Stimulated activated CD8-positive, alpha-beta memory T cell treated with anti-CD3 and anti-CD28 coated beads, Interleukin-15, amount 100 ng/mL, for 48 hours (primary cell): Measurements from ENCODE around the gene MAMDC4.
"Not testable (repeated sequence)": the region's sequence is repeated elsewhere in the genome, so short reads cannot be mapped to it uniquely, and the experiment has no call there.

ENCODE experiments used
- DNase-seq, 2 donors: peaks; one replicate each; pipeline ENCODE4 v3.0.0-alpha.2; 2020; ENCODE audit warnings: low read depth in 2 of 2

Gene MAMDC4

DNA sequence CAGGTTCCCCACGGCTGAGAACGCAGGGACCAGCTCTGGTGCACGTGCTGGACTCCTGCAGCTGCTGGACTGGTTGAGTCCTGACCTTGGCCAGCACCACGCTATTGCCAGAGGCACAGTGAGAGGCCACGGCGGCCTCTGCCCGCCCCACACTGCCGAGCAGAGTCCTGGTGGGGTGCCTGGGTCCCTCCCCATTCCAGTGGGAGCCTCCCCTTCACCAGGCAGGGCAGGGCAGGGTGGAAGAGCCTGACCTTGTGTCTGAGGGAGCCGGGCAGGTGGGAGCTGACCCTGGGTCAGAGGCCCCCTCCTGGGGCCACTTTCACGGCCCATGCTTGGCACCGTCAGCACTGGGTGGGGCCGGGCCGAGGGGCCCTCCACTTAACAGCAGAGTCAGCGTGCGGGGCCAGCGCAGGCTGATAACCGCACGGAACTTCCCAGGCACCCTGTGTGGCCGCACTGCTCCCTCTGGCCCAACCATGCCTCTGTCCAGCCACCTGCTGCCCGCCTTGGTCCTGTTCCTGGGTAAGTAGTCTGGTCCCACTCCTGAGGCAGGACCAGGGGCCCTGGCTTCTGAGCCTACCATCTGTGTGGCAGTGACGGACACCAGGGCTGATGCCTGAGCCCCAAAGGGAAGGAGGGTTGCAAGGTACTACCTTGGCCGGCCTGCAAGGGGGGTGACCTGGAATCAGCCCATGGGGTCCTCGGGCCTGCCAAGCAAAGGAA is at the start of gene MAMDC4:
TSS of gene MAMDC4 (plus strand) at position 406 of the 723 bp plus-strand sequence. CDS start at position 477, 71 bp downstream.
- no peak for DNase-seq

DNA sequence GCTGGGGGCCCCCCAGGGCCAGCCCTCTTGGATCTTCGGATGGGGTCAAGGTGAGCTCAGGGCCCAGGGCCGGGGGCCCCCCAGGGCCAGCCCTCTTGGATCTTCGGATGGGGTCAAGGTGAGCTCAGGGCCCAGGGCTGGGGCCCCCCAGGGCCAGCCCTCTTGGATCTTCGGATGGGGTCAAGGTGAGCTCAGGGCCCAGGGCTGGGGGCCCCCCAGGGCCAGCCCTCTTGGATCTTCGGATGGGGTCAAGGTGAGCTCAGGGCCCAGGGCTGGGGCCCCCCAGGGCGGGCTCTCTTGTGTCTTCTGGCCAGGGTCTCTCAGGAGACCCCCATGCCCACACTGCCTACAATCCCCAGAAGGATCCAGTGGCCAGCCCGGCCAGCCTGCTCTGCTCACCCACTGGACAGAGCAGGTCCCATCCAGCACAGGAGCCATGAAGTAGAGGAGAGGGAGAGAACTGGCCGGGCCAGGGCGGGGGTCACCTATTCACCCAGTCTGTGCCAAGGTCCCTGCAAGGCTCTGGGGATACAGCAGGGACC is 49.1 kb upstream of the MAMDC4 start:
- not testable (repeated sequence) for DNase-seq

DNA sequence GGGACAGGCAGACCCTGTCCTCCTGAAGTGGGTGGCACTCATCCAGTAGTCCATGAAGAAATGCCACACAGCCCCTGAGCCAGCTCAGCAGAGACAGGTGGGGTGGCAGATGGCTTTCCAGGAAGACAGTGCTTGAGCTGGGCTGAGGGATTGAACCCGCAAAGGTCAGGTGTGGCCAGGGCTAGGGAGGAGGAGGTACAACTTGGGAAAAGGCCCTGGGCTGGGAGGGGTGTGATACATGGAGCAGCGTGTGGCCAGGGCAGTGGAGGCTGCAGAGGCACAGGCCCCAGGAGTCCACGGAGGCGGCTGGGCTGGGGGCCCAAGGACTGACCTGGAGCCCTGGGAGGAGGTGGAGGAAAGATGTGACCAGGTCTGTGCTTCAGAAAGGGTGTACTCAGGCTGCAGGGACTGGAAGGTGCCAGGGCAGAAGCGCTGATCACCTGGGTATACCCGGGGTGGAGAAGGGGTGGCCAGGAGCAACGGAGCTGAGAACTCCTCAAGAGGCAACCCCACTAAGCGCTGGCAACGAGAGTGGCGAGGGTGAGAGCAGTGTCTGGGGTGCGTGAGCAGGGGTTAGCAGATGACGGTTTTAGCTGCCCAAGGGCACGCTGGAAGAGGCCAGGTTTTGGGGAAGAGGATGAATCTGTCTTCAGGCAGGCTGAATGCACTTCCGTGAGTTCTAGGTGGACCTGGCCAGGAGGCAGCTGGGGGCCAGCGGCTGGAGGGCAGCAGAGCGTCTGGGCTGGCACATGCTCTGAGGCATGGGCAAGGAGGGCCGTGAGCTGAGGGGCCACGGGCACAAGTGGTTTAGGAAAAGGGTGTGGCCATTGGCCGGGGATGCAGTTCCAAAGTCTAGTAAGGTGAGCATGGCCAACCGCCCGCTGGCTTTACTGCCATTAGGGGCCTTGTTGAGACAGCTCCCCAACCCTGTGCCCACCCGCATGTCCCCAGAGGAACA is 48.3 kb upstream of the MAMDC4 start:
- no peak for DNase-seq

DNA sequence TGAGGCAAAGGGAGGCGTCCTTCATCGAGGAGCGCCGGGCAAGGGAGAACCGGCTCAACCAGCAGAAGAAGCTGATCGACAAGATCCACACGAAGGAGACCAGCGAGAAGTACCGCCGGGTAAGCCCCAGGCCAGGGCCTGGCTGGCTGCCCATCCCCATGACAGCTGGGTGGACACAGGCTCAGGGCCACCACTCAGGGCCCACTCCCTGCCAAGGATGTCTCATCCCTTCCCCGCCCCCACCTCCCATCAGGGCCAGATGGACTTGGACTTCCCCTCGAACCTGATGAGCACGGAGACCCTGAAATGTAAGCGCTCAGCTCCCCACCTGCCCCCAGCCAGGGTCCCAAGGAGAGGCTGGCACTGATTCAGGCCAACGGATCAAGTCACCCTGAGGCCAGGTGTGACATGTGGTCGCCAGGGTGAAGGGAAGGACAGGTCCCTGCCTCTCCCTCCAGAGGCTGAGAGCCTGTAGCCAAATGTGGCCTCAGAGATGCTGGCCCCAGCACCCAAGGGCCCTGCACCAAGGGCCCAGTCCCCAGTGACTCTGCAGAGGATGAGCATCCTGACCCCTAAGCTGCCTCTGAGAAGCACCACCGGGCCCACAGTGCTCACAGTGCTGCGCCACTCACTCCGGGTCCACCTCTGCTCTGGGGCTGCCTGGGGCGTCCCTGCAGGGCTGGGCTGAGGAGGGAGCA is 47.5 kb upstream of the MAMDC4 start:
- no peak for DNase-seq

DNA sequence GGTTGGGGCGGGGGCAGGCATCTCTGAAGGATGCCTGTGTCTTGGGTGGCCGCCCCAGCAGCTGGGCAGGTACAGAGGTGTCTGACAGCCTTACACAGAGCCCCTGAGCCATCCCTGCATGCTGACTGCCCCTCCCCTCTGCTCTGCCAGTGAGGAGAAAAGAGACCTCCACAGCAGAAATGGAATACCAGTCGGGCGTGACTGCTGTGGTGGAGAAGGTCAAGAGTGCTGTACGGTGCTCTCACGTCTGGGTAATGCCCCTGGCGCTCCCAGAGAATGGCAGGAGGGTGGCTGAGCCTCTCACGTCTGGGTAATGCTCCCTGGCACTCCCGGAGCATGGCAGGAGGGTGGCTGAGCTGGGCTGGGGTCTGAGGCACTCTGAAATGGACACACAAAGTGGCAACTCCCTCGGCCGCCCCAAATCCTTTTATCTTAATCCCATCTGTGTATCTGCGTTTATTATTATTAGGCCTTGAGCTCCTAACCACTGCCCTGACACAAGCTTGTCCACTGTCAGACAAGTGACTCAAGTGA is 46.9 kb upstream of the MAMDC4 start:
- DNase-seq: no peak

GRCh38 chr9:136806067-136806466 is 46.1 kb upstream of the MAMDC4 start:
- DNase-seq: no peak

DNA sequence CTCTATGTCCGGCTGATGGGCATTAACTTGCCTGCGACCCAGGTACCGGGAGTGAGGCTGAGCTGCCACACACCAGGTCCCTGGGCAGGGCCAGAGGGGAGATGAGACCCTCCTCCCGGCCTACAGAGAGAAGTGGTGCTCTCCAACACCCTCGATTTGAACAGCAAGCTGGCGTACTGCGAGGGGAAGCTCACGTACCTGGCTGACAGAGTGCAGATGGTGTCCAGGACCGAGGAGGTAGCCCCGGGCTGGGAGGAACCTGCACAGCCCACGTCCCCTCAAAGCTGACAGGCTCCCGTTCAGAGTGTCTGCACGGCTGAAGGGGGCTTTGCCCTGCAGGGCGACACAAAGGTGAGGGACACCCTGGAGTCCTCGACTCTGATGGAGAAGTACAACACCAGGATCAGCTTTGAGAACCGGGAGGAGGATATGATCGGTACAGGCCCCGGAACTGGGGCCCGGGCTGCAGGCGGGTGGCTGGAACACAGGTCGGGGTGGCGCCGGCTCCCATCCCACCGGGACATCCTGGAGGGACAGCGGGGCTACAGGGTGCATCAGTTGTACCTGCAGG is 45.4 kb upstream of the MAMDC4 start:
- no peak for DNase-seq

DNA sequence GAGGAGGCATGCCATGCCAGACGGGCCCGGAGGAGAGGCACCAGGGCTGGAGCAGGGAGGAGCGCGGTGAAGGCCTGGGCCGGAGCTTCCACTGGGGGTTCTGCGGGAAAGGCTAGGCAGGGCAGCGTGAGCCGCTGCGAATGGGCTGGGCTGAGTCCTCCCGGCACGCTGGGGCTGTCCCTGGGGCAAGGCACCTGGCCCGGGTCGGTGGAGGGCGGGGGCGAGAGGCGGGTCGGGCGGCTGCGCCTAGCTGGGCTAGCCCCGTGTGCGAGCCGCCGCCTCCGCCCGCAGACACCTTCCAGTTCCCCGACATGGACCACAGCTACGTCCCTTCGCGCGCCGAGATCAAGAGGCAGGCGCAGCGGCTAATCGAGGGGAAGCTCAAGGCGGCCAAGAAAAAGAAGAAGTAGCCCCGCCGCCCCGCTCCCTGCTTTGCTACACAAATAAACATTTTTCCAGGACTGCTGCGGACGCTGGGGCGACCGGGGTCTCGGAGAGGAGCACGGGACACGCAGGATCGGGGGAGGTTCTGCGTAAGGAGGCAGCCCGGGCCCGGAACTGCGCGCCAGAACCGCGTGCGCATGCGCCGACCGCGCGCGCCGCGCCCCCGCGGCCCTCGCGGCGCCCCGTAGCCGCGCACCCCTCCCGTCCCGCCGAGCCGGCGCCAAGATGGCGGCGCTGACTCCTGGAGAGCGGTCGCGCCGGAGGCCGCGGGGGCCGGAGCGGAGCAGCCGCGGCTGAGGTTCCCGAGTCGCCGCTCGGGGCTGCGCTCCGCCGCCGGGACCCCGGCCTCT is 44.7 kb upstream of the MAMDC4 start, which contains the start of gene RABL6:
TSS of gene RABL6 (plus strand) at position 668 of the 794 bp plus-strand sequence. CDS start 249 bp downstream, outside the sequence.
- peak; percentile 74 to 79 for DNase-seq

DNA sequence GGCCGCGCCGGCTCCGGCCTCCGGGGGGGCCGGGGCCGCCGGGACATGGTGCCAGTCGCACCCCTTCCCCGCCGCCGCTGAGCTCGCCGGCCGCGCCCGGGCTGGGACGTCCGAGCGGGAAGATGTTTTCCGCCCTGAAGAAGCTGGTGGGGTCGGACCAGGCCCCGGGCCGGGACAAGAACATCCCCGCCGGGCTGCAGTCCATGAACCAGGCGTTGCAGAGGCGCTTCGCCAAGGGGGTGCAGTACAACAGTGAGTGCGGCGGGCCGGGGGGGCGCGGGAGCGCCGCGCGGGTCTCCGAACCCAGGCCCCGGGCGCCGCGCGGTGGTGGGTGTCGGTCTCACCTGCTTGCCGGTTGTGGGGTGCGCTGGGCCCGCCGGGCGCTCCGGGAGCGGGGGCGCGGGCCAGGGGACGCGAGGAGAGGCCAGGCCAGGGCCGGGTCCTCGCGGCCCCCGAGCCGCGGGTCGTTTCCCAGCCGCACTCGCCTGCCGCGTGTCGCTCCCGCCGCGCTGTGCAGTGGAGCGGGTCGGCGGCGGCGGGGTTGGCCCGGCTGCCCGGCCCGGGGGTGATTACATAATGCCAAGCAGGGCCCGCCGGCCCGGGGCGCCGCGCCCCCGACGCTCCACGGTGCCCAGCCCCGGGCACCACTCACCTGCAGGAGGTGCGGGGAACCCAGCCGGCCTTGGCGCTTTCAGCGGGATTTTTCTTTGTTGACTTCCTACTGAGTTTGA is 43.9 kb upstream of the MAMDC4 start:
- no peak for DNase-seq

- no peak for DNase-seq
Measured at GRCh38 chr9:136808806-136809158, 43.4 kb upstream of the MAMDC4 start.

GRCh38 chr9:136814725-136815421 is 37.3 kb upstream of the MAMDC4 start:
- DNase-seq: no peak

DNA sequence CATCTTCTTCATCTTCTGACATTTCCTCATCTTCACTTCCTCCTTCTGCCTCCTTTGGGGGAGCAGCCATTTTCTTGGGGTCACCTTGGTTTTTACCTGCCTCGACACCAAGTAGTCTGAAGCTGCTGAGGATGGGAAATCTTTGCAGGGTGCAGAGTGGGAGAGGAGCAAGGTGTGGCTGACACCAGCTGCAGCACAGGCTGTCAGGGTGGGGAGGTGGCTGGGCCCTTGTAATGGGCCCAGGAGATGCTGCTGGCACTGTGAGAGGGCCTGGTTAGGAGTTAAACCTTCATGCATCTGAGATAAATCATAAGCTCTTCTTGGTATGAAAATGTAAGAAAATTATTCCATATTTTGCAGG is 36.7 kb upstream of the MAMDC4 start:
- no peak for DNase-seq

- no peak for DNase-seq
Measured at GRCh38 chr9:136820971-136821825, 30.9 kb upstream of the MAMDC4 start.

- DNase-seq: no peak
Measured at GRCh38 chr9:136821826-136822544, 30.2 kb upstream of the MAMDC4 start.

DNA sequence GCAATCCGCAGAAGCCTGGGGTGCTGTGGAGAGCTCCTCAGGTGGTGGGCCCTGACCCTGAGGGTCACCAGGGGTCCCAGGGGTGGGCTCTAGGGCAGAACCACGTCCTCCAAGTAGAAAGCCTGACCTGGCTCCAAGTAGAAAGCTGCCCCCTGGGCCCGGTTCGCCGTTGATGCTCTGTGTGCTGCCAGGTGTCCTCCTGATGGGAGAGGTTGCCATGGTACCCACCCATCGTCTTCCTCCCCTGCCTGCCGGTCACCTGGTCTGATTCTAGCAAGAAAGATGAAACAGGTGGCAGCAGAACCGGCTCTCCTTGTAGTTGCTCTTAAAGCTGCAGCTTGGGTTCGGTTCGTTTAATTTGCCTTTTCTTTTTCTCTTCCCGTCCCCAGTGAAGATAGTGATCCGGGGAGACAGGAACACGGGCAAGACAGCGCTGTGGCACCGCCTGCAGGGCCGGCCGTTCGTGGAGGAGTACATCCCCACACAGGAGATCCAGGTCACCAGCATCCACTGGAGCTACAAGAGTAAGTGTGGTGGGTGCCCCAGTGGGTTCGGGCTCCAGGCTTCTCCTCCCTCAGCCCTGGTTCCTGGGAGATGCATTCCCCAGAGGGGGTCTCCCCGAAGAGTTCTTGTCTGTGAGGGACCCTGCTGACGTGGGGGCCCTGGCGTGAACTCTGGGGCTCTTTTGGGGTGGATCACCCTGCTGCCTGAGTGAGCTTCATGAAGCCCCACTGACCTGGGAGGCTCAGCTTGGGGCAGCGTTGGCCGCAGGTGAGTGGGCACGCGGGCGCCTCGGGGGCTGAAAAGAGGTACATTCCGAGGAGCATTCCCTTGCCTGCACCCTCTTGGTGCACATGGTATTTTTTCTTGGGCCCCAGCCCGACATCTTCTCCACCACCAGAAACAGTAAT is 28.8 kb upstream of the MAMDC4 start:
- DNase-seq: no peak

- no peak for DNase-seq
Measured at GRCh38 chr9:136824496-136825225, 27.5 kb upstream of the MAMDC4 start.
